ENCODE results near the gene KCNQ1.

DNA sequence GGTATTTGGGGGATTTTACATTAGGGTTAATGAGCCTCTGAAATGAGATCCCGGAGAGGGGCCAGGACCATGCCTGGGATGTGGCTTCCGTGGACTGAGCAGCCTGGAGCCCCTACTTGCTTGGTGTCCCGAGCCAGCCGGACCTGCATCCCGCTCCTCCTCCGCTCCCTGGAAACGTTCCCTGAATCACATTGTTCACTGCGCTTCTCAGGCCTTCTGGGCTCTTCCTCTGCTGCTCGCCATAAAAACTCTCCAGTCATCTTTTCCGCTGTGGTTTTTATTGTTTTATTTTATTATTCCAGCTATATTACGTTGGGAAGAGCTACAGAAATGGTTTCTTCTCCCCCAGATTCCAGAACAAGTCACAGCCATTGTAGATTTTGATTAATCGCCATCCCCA is 268.3 kb downstream of the KCNQ1 start:
- TF ChIP-seq POLR2AphosphoS5 (IDR thresholded peaks at IDR 0.05): no peak
- no peak for TF ChIP-seq POLR2A (IDR thresholded peaks at IDR 0.05)

Data from gastroesophageal sphincter (tissue), 2 donors.